CD4-positive, alpha-beta T cell (primary cell): ENCODE measurements around the gene ZBTB7C. TPM values are rescaled to one million over a fixed set of nuclear protein-coding genes. Genes with fewer than 3 reads are reported as not detected.

ENCODE experiments used
- ATAC-seq: fragments of 200-7000 bp; cut with Tn5 transposase; one replicate; pipeline ENCODE4 v1.10.0; 2022; ENCODE audit warnings: mild to moderate bottlenecking; ENCODE audit not compliant: poor library complexity
- CTCF ChIA-PET: fragments of 350-600 bp; sonication (Branson Sonifier 250); formaldehyde crosslinking; loops from one replicate; lab custom pipeline; 2021; ENCODE audit warnings: antibody characterized with exemption, inconsistent platforms; lab: Charles Lee
- POLR2A ChIA-PET: fragments of 350-600 bp; sonication (Branson Sonifier 250); formaldehyde crosslinking; loops from one replicate; lab custom pipeline; 2021; ENCODE audit warnings: antibody characterized with exemption, inconsistent platforms; lab: Charles Lee
- DNase-seq, 14 experiments: peaks; one replicate each; pipeline ENCODE4 v3.0.0-alpha.2; 2013 to 2020; ENCODE audit warnings: mixed read lengths in 2 of 14
- H3K27ac ChIP-seq, 2 donors: one replicate each; pipeline versions ENCODE4 v1.5.1 to v1.7.0; 2013; ENCODE audit warnings: low read length in 2 of 2, low read depth in 1 of 2, mild to moderate bottlenecking in 1 of 2
- H3K27me3 ChIP-seq, 2 experiments: 1 replicate in 1 of 2; 2 replicates in 1 of 2; pipeline versions ENCODE4 v1.6.1 to v1.7.0; 2013; ENCODE audit warnings: low read length in 2 of 2, control low read depth in 1 of 2, mild to moderate bottlenecking in 1 of 2, moderate library complexity in 1 of 2; ENCODE audit not compliant: insufficient read depth in 2 of 2, control insufficient read depth in 1 of 2
- H3K36me3 ChIP-seq: one replicate; pipeline ENCODE4 v1.6.1; 2013; ENCODE audit warnings: low read length, control low read depth; ENCODE audit not compliant: insufficient read depth
- H3K4me1 ChIP-seq: one replicate; pipeline ENCODE4 v1.6.1; 2013; ENCODE audit warnings: low read length, control low read depth; ENCODE audit not compliant: insufficient read depth
- H3K4me3 ChIP-seq: one replicate; pipeline ENCODE4 v1.5.1; 2013; ENCODE audit warnings: mild to moderate bottlenecking, low read length, moderate library complexity
- H3K9me3 ChIP-seq, 2 experiments: 1 replicate in 1 of 2; 2 replicates in 1 of 2; pipeline versions ENCODE4 v1.6.1 to v1.7.0; 2013; ENCODE audit warnings: low read length in 2 of 2, mild to moderate bottlenecking in 2 of 2, control low read depth in 1 of 2, moderate library complexity in 1 of 2; ENCODE audit not compliant: control insufficient read depth in 1 of 2, insufficient read depth in 1 of 2
- H3K27ac Mint-ChIP-seq: one replicate; pipeline ENCODE4 v1.8.0; 2020; ENCODE audit warnings: mixed read lengths
- H3K27me3 Mint-ChIP-seq: one replicate; pipeline ENCODE4 v1.8.0; 2021; ENCODE audit warnings: mixed read lengths
- H3K36me3 Mint-ChIP-seq: one replicate; pipeline ENCODE4 v1.8.0; 2021; ENCODE audit warnings: low read depth, mixed read lengths
- H3K4me1 Mint-ChIP-seq: one replicate; pipeline ENCODE4 v1.8.0; 2021; ENCODE audit warnings: low read depth, mixed read lengths
- H3K4me3 Mint-ChIP-seq: one replicate; pipeline ENCODE4 v1.8.0; 2020; ENCODE audit warnings: mild to moderate bottlenecking, mixed read lengths
- H3K9me3 Mint-ChIP-seq: one replicate; pipeline ENCODE4 v1.8.0; 2020; ENCODE audit warnings: mixed read lengths
- intact Hi-C, 2 experiments: fragments of 100-400 bp; cut with DNase I in 1 of 2; cut with micrococcal nuclease in 1 of 2; formaldehyde crosslinking; loops; one replicate each; pipeline versions ENCODE4 v1.15.1 to v1.9.0; 2023 to 2025; cut with DNase I, micrococcal nuclease
- total RNA-seq, 174 experiments: library from RNA in 2 of 174; stranded (reverse) in 2 of 174; gene quantifications; one replicate each; pipeline ENCODE4 v1.2.3 and lab custom pipeline; 2021 to 2026
- TF ChIP-seq, protein P1 (sequence below): fragments of 200-600 bp; IDR thresholded peaks from one replicate; pipeline ENCODE4 v1.8.0; 2022; ENCODE audit warnings: antibody characterized with exemption, mild to moderate bottlenecking

The ZBTB7C gene
- total RNA-seq, 2 experiments from 2014 or later: not detected

- Mint-ChIP-seq H3K36me3 (no peaks in the 10 kb centered on the region), H3K4me1 (peaks cover 7% of the 10 kb centered on the region), H3K27me3 (no peaks in the 10 kb centered on the region), H3K4me3 (no peak overlapping the region), H3K9me3 (no peaks in the 10 kb centered on the region), H3K27ac (no peak overlapping the region)
- H3K27me3 ChIP-seq: no peaks in the 10 kb centered on the region
- TF ChIP-seq, protein P1, sequence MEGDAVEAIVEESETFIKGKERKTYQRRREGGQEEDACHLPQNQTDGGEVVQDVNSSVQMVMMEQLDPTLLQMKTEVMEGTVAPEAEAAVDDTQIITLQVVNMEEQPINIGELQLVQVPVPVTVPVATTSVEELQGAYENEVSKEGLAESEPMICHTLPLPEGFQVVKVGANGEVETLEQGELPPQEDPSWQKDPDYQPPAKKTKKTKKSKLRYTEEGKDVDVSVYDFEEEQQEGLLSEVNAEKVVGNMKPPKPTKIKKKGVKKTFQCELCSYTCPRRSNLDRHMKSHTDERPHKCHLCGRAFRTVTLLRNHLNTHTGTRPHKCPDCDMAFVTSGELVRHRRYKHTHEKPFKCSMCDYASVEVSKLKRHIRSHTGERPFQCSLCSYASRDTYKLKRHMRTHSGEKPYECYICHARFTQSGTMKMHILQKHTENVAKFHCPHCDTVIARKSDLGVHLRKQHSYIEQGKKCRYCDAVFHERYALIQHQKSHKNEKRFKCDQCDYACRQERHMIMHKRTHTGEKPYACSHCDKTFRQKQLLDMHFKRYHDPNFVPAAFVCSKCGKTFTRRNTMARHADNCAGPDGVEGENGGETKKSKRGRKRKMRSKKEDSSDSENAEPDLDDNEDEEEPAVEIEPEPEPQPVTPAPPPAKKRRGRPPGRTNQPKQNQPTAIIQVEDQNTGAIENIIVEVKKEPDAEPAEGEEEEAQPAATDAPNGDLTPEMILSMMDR: no peak
- no peak overlapping the region for H3K27ac ChIP-seq
- H3K36me3 ChIP-seq: no peaks in the 10 kb centered on the region
- H3K4me3 ChIP-seq: no peak overlapping the region
- intact Hi-C loops: no loop called here
- ATAC-seq: no peak
- DNase-seq: no peak
- H3K9me3 ChIP-seq: no peaks in the 10 kb centered on the region
- H3K4me1 ChIP-seq: peaks cover 9% of the 10 kb centered on the region
- ChIA-PET POLR2A (no interaction called here), CTCF (no interaction called here)
These were observed 113.4 kb downstream of the ZBTB7C start for GRCh38 chr18:48295586-48296311.

DNA sequence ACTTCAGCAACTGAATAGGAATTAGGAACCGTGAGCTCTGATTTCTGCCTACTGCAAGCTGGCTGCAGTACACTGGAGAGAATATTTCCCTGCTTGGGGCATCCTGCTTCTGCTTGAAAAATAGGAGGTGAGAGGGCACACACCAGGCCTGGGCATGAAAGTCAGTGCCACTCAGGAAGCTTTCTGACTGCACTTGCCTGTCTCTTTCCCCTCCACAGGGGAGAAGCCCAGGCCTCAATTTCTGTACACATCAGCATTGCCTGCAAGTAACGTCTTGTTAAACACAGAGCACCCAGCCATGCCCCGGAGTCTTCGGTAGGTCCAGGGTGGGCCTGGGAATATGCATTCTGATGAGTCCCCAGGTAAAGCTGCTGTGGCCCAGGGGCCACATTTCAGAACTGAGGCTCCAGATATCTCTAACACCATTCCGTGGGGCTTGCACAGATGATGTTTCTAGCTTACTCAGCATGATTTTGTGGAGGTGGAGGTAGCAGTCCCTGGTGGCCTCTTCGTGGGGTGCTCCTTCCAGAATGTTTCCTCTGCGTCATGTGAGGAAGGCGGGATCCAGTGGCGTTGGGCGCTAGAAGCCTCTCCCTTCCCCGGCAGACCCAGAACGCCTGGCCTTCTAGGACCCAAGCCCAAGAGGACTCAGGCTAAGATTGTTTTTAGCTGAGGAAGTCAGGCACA lies 114.1 kb downstream of the ZBTB7C start:
- Mint-ChIP-seq H3K27me3 (no peaks in the 10 kb centered on the region), H3K4me3 (no peak overlapping the region), H3K36me3 (no peaks in the 10 kb centered on the region), H3K27ac (no peak overlapping the region), H3K4me1 (peaks cover 7% of the 10 kb centered on the region), H3K9me3 (no peaks in the 10 kb centered on the region)
- Histone ChIP-seq H3K27ac (no peak overlapping the region), H3K36me3 (no peaks in the 10 kb centered on the region), H3K27me3 (no peaks in the 10 kb centered on the region), H3K4me1 (peaks cover 2% of the 10 kb centered on the region), H3K4me3 (no peak overlapping the region), H3K9me3 (peaks cover 0 to 5% of the 10 kb centered on the region in 2 experiments)
- CTCF ChIA-PET: no interaction called here
- intact Hi-C loops: no loop called here
- POLR2A ChIA-PET: no interaction called here
- TF ChIP-seq, protein P1: no peak
- ATAC-seq: no peak
- no peak for DNase-seq

DNA sequence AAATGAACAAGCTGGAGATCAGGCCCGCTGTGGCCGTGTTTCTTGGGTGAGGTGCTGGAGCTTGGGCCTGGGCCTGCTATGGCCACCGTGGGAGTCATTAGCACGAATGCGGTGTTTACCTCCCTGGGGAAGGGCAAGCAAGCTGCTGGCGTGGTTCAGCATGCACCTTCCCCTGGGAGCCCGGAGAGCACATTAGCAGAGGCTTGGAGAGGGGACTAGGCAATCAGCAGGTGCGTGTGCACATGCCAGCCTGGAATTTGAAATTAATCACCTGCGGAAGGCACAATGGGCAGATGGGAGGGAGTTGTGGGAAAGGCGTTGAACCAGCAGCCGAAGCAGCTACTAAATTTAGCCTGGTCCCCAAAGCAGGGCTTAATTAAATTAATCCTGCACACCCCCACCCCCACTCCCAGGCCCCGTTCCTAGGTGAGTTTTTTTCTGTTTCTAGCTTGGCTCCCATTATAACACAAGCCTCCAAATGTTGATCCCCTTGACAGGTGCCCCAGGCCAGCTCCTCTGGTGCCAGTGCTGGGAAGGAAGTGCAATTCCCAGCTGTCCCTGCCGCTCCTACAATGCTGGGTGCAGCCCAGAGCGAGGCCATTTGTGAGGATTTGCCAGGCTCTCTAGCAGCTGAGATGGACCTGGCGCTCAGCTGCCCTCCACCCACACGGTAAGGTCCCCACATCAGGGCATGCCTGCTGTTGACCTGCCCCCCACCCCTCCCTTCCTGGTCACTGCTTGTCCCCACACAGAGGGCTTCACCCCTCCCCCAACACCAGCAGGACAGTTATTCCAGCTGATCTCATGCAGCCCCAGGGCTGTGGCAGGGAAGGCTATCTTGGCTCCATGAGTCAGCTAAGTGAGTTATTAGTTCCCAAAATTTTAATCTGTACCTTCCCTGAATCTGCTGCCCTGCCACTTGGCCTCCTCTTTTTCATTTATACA lies 115.0 kb downstream of the ZBTB7C start:
- H3K4me1 ChIP-seq: no peaks in the 10 kb centered on the region
- DNase-seq: no peak
- TF ChIP-seq, protein P1: no peak
- intact Hi-C loops: no loop called here
- POLR2A ChIA-PET: no interaction called here
- Mint-ChIP-seq H3K4me3 (no peak overlapping the region), H3K27ac (no peak overlapping the region), H3K36me3 (no peaks in the 10 kb centered on the region), H3K4me1 (no peaks in the 10 kb centered on the region), H3K27me3 (no peaks in the 10 kb centered on the region), H3K9me3 (no peaks in the 10 kb centered on the region)
- H3K36me3 ChIP-seq: no peaks in the 10 kb centered on the region
- no peak for ATAC-seq
- H3K27ac ChIP-seq: no peak overlapping the region
- H3K9me3 ChIP-seq: peaks cover 0 to 5% of the 10 kb centered on the region in 2 experiments
- H3K27me3 ChIP-seq: no peaks in the 10 kb centered on the region
- CTCF ChIA-PET: no interaction called here
- no peak overlapping the region for H3K4me3 ChIP-seq
